ENCODE data around the gene DLG2. TPM values are rescaled to one million over a fixed set of nuclear protein-coding genes. Genes with fewer than 3 reads are reported as not detected.
A peak's percentile ranks its signal among the peaks of the same experiment; 100 is the strongest.

The DLG2 gene
- total and polyA plus RNA-seq, 2 donors, result 3.4 to 42.4 TPM

DNA sequence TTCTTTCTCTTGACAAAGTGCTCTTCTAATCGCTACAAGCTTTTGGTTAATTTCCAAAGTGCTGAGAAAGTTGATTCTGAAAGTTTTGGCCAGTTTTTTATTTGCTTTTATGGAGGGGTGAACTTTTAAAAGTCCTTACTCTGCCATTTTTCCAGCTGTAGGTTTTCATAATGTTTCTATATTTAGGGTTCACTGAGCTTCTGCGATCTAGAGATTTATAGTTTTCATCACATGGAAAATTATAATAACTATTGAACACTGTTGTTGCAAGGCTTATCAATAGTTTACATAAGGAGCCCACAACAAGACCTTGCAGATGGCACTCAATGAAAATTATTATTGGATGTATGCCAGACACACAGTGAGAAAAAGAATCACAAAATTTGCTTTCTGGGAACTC lies 55.1 kb downstream of the DLG2 start:
- no peaks in the 10 kb centered on the region for H3K4me1 ChIP-seq (ENCODE audit: insufficient read depth)
- no peaks in the 10 kb centered on the region for H3K36me3 ChIP-seq (ENCODE audit: insufficient read depth)
- DNase-seq (ENCODE audit: extremely low spot score), result peak; percentile 47
- 21% methylated on average over 2 of the region's 2 CpGs for WGBS
- H3K27ac ChIP-seq (ENCODE audit: low read depth), result no peak overlapping the region
- H3K4me3 ChIP-seq (ENCODE audit: low read depth, low read length), result no peak overlapping the region

DNA sequence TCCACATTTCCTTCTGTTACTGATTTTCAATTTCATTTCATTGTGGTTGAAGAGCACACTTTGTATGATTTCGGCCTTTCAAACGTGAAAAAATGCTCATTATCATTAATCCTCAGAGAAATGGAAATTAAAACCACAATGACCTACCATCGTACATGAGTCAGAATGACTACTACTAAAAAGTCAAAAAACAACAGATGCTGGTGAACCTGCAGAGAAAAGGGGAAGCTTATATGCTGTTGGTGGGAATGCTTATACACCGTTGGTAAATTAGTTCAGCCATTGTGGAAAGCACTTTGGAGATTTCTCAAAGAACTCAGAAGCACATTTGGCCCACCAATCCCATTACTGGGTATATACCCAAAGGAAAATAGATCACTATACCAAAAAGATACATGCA lies 57.6 kb downstream of the DLG2 start:
- Histone ChIP-seq H3K4me1 (ENCODE audit: insufficient read depth) (no peaks in the 10 kb centered on the region), H3K36me3 (ENCODE audit: insufficient read depth) (no peaks in the 10 kb centered on the region), H3K4me3 (ENCODE audit: low read depth, low read length) (no peak overlapping the region), H3K27ac (ENCODE audit: low read depth) (no peak overlapping the region)
- WGBS, result 94% methylated on average over 4 of the region's 4 CpGs
- no peak for DNase-seq (ENCODE audit: extremely low spot score)

DNA sequence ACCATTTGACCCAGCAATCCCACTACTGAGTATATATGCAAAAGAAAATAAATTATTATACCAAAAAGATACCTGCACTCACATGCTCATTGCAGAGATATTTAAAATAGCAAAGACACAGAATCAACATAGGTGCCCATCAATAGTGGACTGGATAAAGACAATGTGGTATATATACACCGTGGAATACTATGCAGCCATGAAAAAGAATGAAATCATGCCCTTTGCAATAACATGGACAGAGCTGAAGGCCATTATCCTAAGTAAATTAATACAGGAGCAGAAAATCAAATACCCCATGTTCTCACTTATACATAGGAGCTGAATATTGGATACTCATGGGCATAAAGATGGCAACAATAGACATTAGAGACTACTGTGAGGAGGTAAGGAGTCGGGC lies 68.7 kb downstream of the DLG2 start:
- Histone ChIP-seq H3K36me3 (ENCODE audit: insufficient read depth) (no peaks in the 10 kb centered on the region), H3K4me1 (ENCODE audit: insufficient read depth) (no peaks in the 10 kb centered on the region), H3K27ac (ENCODE audit: low read depth) (no peak overlapping the region), H3K4me3 (ENCODE audit: low read depth, low read length) (no peak overlapping the region)
- WGBS, result 96% methylated on average over 2 of the region's 2 CpGs
- DNase-seq (ENCODE audit: extremely low spot score), result no peak

DNA sequence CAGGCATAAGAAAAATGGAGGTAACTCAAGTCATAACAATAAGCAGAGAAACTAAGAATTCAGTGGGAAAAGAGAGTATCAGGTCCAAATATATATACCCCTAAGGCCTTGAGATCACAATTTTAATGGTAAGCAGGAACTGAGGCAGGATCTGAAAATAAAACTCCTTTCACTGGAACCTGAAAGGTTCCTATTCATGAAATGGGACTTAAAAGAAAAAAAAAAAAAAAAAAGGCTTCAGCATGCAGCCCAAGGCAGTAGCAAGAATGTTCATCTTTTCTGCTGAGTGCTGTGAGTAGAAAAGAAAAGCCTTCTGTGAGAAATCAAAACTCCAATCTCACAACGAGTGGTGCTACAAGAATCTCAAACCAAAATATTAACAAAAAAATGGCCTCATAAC lies 75.3 kb downstream of the DLG2 start:
- Histone ChIP-seq H3K36me3 (ENCODE audit: insufficient read depth) (no peaks in the 10 kb centered on the region), H3K4me1 (ENCODE audit: insufficient read depth) (no peaks in the 10 kb centered on the region), H3K27ac (ENCODE audit: low read depth) (no peak overlapping the region), H3K4me3 (ENCODE audit: low read depth, low read length) (no peak overlapping the region)
- DNase-seq (ENCODE audit: extremely low spot score), result no peak
- 67% methylated on average over 1 of the region's 1 CpG for WGBS

DNA sequence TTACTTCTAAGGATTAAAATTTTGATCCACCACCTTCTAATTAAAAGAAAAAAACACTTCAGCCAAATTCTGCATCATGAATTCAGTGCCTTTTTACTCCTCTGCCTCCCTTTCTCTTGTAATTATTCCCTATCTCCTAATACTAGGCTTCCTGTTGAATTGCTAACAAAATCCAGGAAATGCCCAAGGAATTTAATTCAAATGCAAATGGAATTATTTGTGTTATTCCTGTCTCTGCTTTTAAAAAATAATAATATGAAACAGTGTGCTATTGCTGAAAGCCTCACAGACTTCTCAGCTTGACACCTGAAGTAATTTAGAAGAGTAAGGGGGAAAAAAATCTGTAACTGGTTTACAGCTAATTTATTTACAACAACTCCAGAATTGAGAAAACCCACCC lies 85.5 kb downstream of the DLG2 start:
- Histone ChIP-seq H3K4me3 (ENCODE audit: low read depth, low read length) (no peak overlapping the region), H3K36me3 (ENCODE audit: insufficient read depth) (peaks cover 2% of the 10 kb centered on the region), H3K27ac (ENCODE audit: low read depth) (no peak overlapping the region), H3K4me1 (ENCODE audit: insufficient read depth) (no peaks in the 10 kb centered on the region)
- DNase-seq (ENCODE audit: extremely low spot score), result no peak

DNA sequence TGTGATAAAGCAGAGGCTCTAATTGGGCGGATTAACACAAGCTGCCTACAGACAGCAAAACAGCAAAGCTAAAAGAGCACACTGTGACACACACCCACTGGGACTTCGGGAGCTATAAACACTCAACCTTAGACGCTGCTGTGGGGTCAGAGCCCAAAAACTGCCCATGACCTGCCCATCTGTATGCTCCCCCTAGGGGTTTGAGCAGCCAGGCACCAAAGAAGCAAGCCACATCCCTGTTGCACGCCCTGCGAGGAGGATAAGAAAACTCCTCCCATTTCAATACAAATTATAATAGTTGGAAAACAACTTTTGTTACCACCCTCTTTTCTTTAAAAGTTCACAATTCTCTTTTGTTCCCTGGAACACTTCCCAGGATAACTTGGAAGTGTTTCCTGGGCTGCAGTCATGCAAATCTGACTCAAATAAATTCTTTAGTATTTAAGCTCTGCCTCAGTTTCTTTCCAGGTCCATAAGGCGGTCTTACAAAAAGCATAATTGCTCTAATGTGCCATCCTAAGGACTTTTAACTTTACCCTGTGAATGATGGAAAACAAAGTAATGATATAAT lies 86.4 kb downstream of the DLG2 start:
- 48% methylated on average over 6 of the region's 6 CpGs for WGBS
- no peak overlapping the region for H3K27ac ChIP-seq (ENCODE audit: low read depth)
- H3K4me3 ChIP-seq (ENCODE audit: low read depth, low read length), result no peak overlapping the region
- peaks cover 2% of the 10 kb centered on the region for H3K36me3 ChIP-seq (ENCODE audit: insufficient read depth)
- no peaks in the 10 kb centered on the region for H3K4me1 ChIP-seq (ENCODE audit: insufficient read depth)
- no peak for DNase-seq (ENCODE audit: extremely low spot score)

DNA sequence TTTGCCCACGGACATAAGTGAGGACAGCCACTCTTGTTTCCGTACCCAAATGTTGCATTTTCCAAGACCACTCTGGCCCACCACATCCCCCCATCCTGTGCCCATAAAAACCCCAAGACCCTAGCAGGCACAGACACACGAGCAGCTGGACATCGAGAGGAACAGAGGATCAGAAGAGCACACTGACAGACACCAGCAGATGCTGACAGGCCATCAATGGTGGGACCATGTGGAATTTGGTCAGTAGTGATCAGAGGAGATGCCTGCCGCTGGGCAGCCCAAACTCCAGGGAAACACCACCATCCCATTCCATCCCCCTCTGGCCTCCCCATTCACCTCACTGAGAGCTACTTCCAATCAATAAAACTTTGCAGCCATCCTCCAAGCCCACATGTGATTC lies 87.0 kb downstream of the DLG2 start:
- Histone ChIP-seq H3K36me3 (ENCODE audit: insufficient read depth) (peaks cover 2% of the 10 kb centered on the region), H3K4me3 (ENCODE audit: low read depth, low read length) (no peak overlapping the region), H3K27ac (ENCODE audit: low read depth) (no peak overlapping the region), H3K4me1 (ENCODE audit: insufficient read depth) (no peaks in the 10 kb centered on the region)
- no peak for DNase-seq (ENCODE audit: extremely low spot score)
- WGBS, result 92% methylated on average over 5 of the region's 5 CpGs

DNA sequence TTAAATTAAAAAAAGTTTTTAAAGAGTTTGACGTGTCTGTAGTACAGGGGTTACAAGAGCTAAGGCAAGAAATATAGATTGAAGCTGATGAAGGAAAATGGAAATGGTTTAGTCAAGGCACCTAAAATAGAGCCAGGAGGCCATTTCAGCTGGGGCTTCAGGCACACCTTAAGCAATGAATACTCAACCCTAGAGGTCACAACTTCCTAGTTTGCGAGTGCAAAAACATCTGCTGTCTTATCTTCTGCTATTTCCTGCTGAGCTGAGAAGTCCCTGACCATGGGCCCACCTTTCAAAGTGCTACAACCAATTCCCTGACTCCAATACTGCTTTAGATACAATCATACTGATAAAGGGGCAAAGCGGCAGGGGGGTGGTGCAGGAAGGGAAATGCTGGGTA lies 87.4 kb downstream of the DLG2 start:
- WGBS, result 91% methylated on average over 3 of the region's 3 CpGs
- Histone ChIP-seq H3K4me1 (ENCODE audit: insufficient read depth) (no peaks in the 10 kb centered on the region), H3K4me3 (ENCODE audit: low read depth, low read length) (no peak overlapping the region), H3K27ac (ENCODE audit: low read depth) (no peak overlapping the region), H3K36me3 (ENCODE audit: insufficient read depth) (peaks cover 2% of the 10 kb centered on the region)
- DNase-seq (ENCODE audit: extremely low spot score), result no peak

DNA sequence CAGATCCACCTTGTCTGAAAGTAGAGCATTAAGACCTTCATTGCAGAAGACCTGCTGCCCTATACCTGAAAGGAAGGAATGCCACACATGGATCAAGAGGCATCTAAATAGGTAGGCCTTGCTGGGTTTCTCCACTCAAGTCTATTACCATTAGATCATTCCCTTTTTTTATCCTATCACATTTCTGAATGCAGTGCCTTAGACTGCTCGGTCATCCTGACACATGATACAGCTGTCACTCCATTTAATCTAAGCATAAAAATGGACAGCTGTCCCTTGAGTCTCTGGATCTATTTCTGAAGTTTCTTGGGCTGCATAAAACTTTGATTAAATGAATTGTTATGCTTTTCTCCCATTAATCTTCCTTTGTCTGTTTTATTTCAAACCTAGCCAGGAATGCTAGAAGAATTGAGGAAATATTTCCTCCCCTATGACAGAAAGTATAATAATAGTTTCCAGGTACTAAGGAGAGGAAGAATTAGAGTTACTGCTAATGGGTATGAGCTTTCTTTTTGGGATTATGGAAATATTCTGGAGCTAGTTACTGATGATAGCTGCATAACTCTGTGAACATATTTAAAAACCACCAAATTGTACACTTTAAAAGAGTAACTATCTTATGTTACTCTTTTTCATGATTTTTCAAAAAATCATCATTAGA lies 88.0 kb downstream of the DLG2 start:
- no peaks in the 10 kb centered on the region for H3K4me1 ChIP-seq (ENCODE audit: insufficient read depth)
- peaks cover 2% of the 10 kb centered on the region for H3K36me3 ChIP-seq (ENCODE audit: insufficient read depth)
- H3K4me3 ChIP-seq (ENCODE audit: low read depth, low read length), result no peak overlapping the region
- WGBS, result 97% methylated on average over 1 of the region's 1 CpG
- DNase-seq (ENCODE audit: extremely low spot score), result no peak
- no peak overlapping the region for H3K27ac ChIP-seq (ENCODE audit: low read depth)

DNA sequence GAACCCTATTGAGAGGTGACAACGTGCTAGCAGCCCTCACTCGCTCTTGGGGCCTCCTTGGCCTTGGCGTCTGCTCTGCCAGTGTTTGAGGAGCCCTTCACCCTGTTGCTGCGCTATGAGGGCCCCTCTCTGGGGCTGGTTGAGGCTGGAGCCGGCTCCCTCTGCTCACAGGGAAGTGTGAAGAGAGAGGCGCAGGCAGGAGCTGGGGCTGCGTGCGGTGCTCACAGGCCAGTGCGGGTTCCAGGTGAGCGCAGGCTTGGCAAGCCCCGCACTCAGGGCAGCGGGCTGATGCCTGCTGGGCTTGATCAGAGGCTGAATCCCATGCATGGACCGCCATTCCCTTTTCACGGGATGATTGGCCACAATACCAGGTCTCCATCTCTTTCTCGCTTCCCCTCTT lies 90.7 kb downstream of the DLG2 start:
- H3K4me3 ChIP-seq (ENCODE audit: low read depth, low read length), result no peak overlapping the region
- H3K27ac ChIP-seq (ENCODE audit: low read depth), result no peak overlapping the region
- no peaks in the 10 kb centered on the region for H3K4me1 ChIP-seq (ENCODE audit: insufficient read depth)
- WGBS, result 93% methylated on average over 15 of the region's 15 CpGs
- no peak for DNase-seq (ENCODE audit: extremely low spot score)
- H3K36me3 ChIP-seq (ENCODE audit: insufficient read depth), result peaks cover 2% of the 10 kb centered on the region

DNA sequence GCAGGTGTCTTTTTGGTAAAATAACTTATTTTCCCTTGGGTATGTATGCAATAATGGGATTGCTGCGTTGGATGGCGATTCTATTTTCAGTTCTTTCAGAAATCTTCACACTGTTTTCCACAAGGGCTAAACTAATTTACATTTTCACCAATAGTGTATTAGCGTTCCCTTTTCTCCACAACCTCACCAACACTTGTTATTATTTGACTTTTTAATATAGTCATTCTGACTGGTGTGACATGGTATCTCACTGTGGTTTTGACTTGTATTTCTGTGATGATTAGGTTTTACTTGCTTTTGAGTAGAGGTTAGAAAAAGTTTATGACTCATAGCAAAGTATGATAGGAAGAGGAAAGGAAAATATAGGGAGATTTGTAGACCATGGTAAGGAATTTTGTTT lies 92.3 kb downstream of the DLG2 start:
- Histone ChIP-seq H3K4me1 (ENCODE audit: insufficient read depth) (no peaks in the 10 kb centered on the region), H3K36me3 (ENCODE audit: insufficient read depth) (peaks cover 2% of the 10 kb centered on the region), H3K4me3 (ENCODE audit: low read depth, low read length) (no peak overlapping the region), H3K27ac (ENCODE audit: low read depth) (no peak overlapping the region)
- DNase-seq (ENCODE audit: extremely low spot score), result no peak
- WGBS, result 98% methylated on average over 3 of the region's 3 CpGs

DNA sequence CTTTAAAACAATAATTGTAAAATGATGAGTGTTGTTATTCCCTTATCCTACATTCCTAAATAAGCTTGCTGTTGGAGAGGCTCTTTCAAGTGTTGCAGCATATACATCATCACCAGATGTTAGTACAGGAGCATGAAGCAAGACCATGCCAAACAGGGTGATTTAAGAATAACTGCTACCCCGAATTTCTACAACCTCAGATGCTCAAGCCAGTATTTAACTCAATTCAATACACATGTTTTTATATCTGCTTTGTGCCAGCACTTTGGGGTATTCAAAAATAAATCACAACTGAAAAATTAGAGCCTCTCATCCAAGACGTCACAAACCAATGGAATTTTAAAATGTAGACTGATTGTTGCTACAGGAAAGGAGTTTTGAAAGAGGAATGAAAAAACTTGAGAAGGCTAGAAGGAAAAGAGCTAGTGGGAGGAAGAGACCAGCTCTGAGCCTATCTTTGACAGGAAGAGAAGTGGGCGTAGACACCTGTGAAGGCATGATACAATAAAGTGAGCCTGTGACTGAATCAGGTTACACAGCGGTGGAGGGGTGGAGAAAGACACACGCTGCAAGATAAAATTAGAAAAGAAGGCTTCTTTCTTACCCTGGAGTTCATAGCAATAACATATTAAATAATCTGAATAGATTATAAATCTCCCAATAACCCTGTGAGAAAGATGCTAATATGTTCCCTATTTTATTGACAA lies 95.8 kb downstream of the DLG2 start:
- H3K36me3 ChIP-seq (ENCODE audit: insufficient read depth), result no peaks in the 10 kb centered on the region
- no peak overlapping the region for H3K27ac ChIP-seq (ENCODE audit: low read depth)
- WGBS, result 58% methylated on average over 5 of the region's 5 CpGs
- no peaks in the 10 kb centered on the region for H3K4me1 ChIP-seq (ENCODE audit: insufficient read depth)
- no peak for DNase-seq (ENCODE audit: extremely low spot score)
- no peak overlapping the region for H3K4me3 ChIP-seq (ENCODE audit: low read depth, low read length)

DNA sequence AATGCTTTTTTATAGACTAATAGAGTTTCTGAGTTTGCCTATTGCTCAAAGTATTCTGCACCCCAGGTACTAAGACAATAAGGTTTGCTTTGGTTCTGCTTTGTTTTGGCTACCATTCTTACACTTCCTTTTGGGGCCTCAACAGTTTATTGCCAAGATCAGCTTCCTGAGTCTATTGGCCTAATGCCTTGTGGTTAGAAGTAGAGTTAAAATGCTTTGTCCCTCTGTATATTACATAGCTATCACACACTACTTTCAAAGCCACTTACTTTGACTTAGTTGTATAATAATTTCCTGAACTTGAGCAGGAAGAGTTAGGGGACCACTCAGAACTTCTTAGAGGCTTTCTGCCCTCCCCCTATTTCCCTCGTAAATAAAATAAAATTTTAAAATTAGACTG lies 96.5 kb downstream of the DLG2 start:
- 66% methylated on average over 1 of the region's 1 CpG for WGBS
- Histone ChIP-seq H3K4me1 (ENCODE audit: insufficient read depth) (no peaks in the 10 kb centered on the region), H3K4me3 (ENCODE audit: low read depth, low read length) (no peak overlapping the region), H3K36me3 (ENCODE audit: insufficient read depth) (no peaks in the 10 kb centered on the region), H3K27ac (ENCODE audit: low read depth) (no peak overlapping the region)
- no peak for DNase-seq (ENCODE audit: extremely low spot score)

DNA sequence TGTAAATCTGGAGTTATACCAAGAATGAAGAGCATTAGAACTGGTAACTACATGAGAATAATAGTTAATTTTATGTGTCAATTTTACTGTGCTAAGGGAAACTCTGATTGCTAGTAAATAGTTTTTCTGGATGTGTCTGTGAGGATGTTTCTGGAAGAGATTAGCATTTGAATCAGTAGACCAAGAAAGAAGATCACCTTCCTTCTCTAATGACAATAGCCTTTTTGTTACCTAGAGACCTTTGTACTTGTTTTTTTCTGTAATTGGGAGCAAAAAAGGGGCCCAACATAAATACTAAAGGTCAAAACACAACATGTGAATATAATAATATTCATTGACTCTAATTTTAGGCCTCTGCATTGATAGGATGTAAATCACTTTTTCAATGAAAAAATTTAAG lies 100.6 kb downstream of the DLG2 start:
- no peaks in the 10 kb centered on the region for H3K36me3 ChIP-seq (ENCODE audit: insufficient read depth)
- no peaks in the 10 kb centered on the region for H3K4me1 ChIP-seq (ENCODE audit: insufficient read depth)
- no peak overlapping the region for H3K27ac ChIP-seq (ENCODE audit: low read depth)
- H3K4me3 ChIP-seq (ENCODE audit: low read depth, low read length), result no peak overlapping the region
- DNase-seq (ENCODE audit: extremely low spot score), result no peak
